HepG2 (cell line): ENCODE results near the gene KLK7. TPM values are rescaled to one million over a fixed set of nuclear protein-coding genes. Genes with fewer than 3 reads are reported as not detected.

Source experiments
- ATAC-seq: fragments of 200-7000 bp; cut with Tn5 transposase; 3 replicates; pipeline ENCODE4 v1.9.1; 2020; ENCODE audit warnings: mild to moderate bottlenecking, moderate library complexity
- BruUV-seq: library from RNA; stranded (reverse); fragments of 400-500 nt; replicated peaks from 2 replicates; lab custom pipeline; 2021; lab: Mats Ljungman, UMichigan
- CTCF ChIA-PET: fragments of 300-600 bp; formaldehyde crosslinking; extraction: SDS; loops from one replicate; lab custom pipeline; 2021; ENCODE audit warnings: low total read pairs, inconsistent platforms, low intra/inter-chr PET ratio; lab: Yijun Ruan, JAX
- POLR2A ChIA-PET: fragments of 350-600 bp; sonication (Branson Sonifier 250); formaldehyde crosslinking; loops from one replicate; lab custom pipeline; 2020; ENCODE audit warnings: antibody characterized with exemption, inconsistent platforms; lab: Yijun Ruan, JAX
- DNase-seq: peaks from one replicate; pipeline ENCODE4 v3.0.0-alpha.2; 2015; ENCODE audit warnings: low spot score
- FAIRE-seq: peaks from 3 replicates; lab custom pipeline; 2011; peaks lifted over from hg19 to GRCh38; lab: Jason Lieb, UNC
- H2AFZ ChIP-seq: one replicate; pipeline ENCODE4 v1.6.1; 2011; ENCODE audit warnings: low read length, inconsistent platforms
- H3K27ac ChIP-seq: fragments of 300-600 bp; 3 replicates; pipeline ENCODE4 v1.8.0; 2011; ENCODE audit warnings: mixed run types, mild to moderate bottlenecking, mixed read lengths, low read length, inconsistent platforms; ENCODE audit not compliant: insufficient read depth; ENCODE audit errors: extremely low read length
- H3K27me3 ChIP-seq, 2 experiments: fragments of 200-600 bp in 1 of 2; 2 replicates in 1 of 2; 3 replicates in 1 of 2; pipeline versions ENCODE4 v1.6.0 to v1.8.0; 2011; ENCODE audit warnings: low read length in 2 of 2, mild to moderate bottlenecking in 2 of 2, moderate library complexity in 2 of 2, inconsistent platforms in 1 of 2; ENCODE audit not compliant: insufficient read depth in 2 of 2, control insufficient read depth in 1 of 2
- H3K36me3 ChIP-seq, 2 experiments: fragments of 200-600 bp in 1 of 2; replicated peaks in 1 of 2; 2 replicates in 1 of 2; 3 replicates in 1 of 2; pipeline versions ENCODE4 v1.5.1 to v1.8.0; 2011; ENCODE audit warnings: low read length in 2 of 2, inconsistent platforms in 1 of 2; ENCODE audit not compliant: insufficient read depth in 2 of 2, control insufficient read depth in 1 of 2
- H3K4me1 ChIP-seq: 2 replicates; pipeline ENCODE4 v1.5.1; 2012; ENCODE audit warnings: low read length, inconsistent platforms; ENCODE audit not compliant: insufficient read depth
- H3K4me2 ChIP-seq: 2 replicates; pipeline ENCODE4 v1.6.0; 2011; ENCODE audit warnings: low read depth, low read length, inconsistent platforms
- H3K4me3 ChIP-seq, 3 experiments: fragments of 200-600 bp in 1 of 3; sonication (generic), shearing (Covaris generic) in 1 of 3; replicated peaks in 1 of 3; 2 replicates each; pipeline ENCODE4 v1.5.1; 2011 to 2016; ENCODE audit warnings: low read length in 3 of 3, inconsistent platforms in 2 of 3, low read depth in 2 of 3, mild to moderate bottlenecking in 2 of 3, control low read depth in 1 of 3, mixed read lengths in 1 of 3; ENCODE audit not compliant: insufficient read depth in 1 of 3
- H3K79me2 ChIP-seq: one replicate; pipeline ENCODE4 v1.6.1; 2011; ENCODE audit warnings: low read length, inconsistent platforms; ENCODE audit not compliant: insufficient read depth
- H3K9ac ChIP-seq: 2 replicates; pipeline ENCODE4 v1.6.0; 2011; ENCODE audit warnings: mild to moderate bottlenecking, low read depth, low read length, inconsistent platforms; ENCODE audit not compliant: insufficient read depth
- H3K9me3 ChIP-seq: 2 replicates; pipeline ENCODE4 v1.5.1; 2012; ENCODE audit warnings: mild to moderate bottlenecking, low read length
- H4K20me1 ChIP-seq: 2 replicates; pipeline ENCODE4 v1.6.0; 2011; ENCODE audit warnings: inconsistent platforms, mild to moderate bottlenecking, low read length, moderate library complexity; ENCODE audit not compliant: insufficient read depth
- CBX1 ChIP-seq: IDR thresholded peaks from one replicate; pipeline ENCODE4 v1.6.1; 2016; ENCODE audit warnings: antibody characterized with exemption, low read depth
- GPBP1L1 ChIP-seq: sonication (generic); formaldehyde crosslinking; IDR thresholded peaks from 2 replicates; pipeline ENCODE4 v1.5.0; 2020; ENCODE audit warnings: mild to moderate bottlenecking, missing genetic modification reagents
- HHEX ChIP-seq: IDR thresholded peaks from 2 replicates; pipeline ENCODE4 v1.6.1; 2016; ENCODE audit warnings: control low read depth
- HIVEP1 ChIP-seq: sonication (generic); formaldehyde crosslinking; IDR thresholded peaks from 2 replicates; pipeline ENCODE4 v1.4.0; 2020; ENCODE audit warnings: mild to moderate bottlenecking, missing genetic modification reagents
- KDM2A ChIP-seq: sonication (generic); formaldehyde crosslinking; IDR thresholded peaks from 2 replicates; pipeline ENCODE4 v1.4.0; 2020; ENCODE audit warnings: low read depth, missing genetic modification reagents, borderline replicate concordance
- NBN ChIP-seq: fragments of 450-650 bp; conservative IDR thresholded peaks from 2 replicates; pipeline ENCODE4 v1.6.1; 2017
- NR1H2 ChIP-seq: sonication (generic); formaldehyde crosslinking; IDR thresholded peaks from 2 replicates; pipeline ENCODE4 v1.8.1; 2022; ENCODE audit warnings: low read depth, missing genetic modification reagents, borderline replicate concordance
- SNAPC2 ChIP-seq: sonication (generic); formaldehyde crosslinking; IDR thresholded peaks from 2 replicates; pipeline ENCODE4 v1.8.1; 2022; ENCODE audit warnings: mild to moderate bottlenecking, missing genetic modification reagents
- SP4 ChIP-seq: sonication (generic); formaldehyde crosslinking; IDR thresholded peaks from 2 replicates; pipeline ENCODE4 v1.8.1; 2023; ENCODE audit warnings: mild to moderate bottlenecking, missing genetic modification reagents
- ZFAT ChIP-seq: sonication (generic); formaldehyde crosslinking; conservative IDR thresholded peaks from 2 replicates; pipeline ENCODE4 v1.8.1; 2023; ENCODE audit warnings: missing genetic modification reagents, inconsistent platforms
- ZMAT5 ChIP-seq: sonication (generic); formaldehyde crosslinking; IDR thresholded peaks from 2 replicates; pipeline ENCODE4 v1.5.0; 2020; ENCODE audit warnings: mild to moderate bottlenecking, low read depth, missing genetic modification reagents, borderline replicate concordance
- ZNF326 ChIP-seq: sonication (generic); formaldehyde crosslinking; IDR thresholded peaks from 2 replicates; pipeline ENCODE4 v1.4.0; 2020; ENCODE audit warnings: missing genetic modification reagents, borderline replicate concordance
- ZNF496 ChIP-seq: sonication (generic); formaldehyde crosslinking; IDR thresholded peaks from 2 replicates; pipeline ENCODE4 v1.8.1; 2023; ENCODE audit warnings: mild to moderate bottlenecking, moderate library complexity, missing genetic modification reagents; ENCODE audit not compliant: insufficient replicate concordance
- ZNF563 ChIP-seq: sonication (generic); formaldehyde crosslinking; IDR thresholded peaks from 2 replicates; pipeline ENCODE4 v1.8.0; 2022; ENCODE audit warnings: mild to moderate bottlenecking, moderate library complexity, missing genetic modification reagents
- ZNF782 ChIP-seq: sonication (generic); formaldehyde crosslinking; IDR thresholded peaks from 2 replicates; pipeline ENCODE4 v1.4.0; 2020; ENCODE audit warnings: missing genetic modification reagents, mild to moderate bottlenecking, borderline replicate concordance
- WGBS: methylation state at CpG from one replicate; pipeline ENCODE4 v1.1.6; 2017; ENCODE audit warnings: low lambda C conversion rate; 5-methylcytosine and 5-hydroxymethylcytosine counted together
- in situ Hi-C: cut with HindIII; loops from 2 replicates; pipeline ENCODE4 v1.10.0; 2017; ENCODE audit warnings: low pct_unique_long_range_greater_than_20kb; ENCODE audit not compliant: extremely low pct_ligation_motif_present
- intact Hi-C: fragments of 100-400 bp; cut with micrococcal nuclease; formaldehyde crosslinking; loops from one replicate; pipeline ENCODE4 v1.10.0; 2022; ENCODE audit not compliant: unreplicated experiment
- polyA plus RNA-seq, 8 experiments: library from polyadenylated mRNA; depleted of rRNA in 3 of 8; stranded (reverse) in 7 of 8; unstranded in 1 of 8; fragments of >200 nt; fragmentation: Illumina TruSeq in 4 of 8; extraction: Trizol in 4 of 8; gene quantifications; 2 replicates each; pipeline versions ENCODE4 v1.2.1 to v1.2.3, GENCODE V29; 2011 to 2016; ENCODE audit warnings: low read depth in 4 of 8, missing spikeins in 1 of 8, mixed read lengths in 1 of 8; ENCODE audit not compliant: insufficient read depth in 1 of 8
- total RNA-seq, 5 experiments: library from RNA; depleted of rRNA; stranded (reverse); fragments of >200 nt; fragmentation: Illumina TruSeq; extraction: Trizol; gene quantifications; 2 replicates each; pipeline ENCODE4 v1.2.3, GENCODE V29; 2016; ENCODE audit warnings: low read depth in 1 of 5
- TF ChIP-seq, protein P1 (sequence below), 2 experiments: sonication (generic) in 1 of 2; formaldehyde crosslinking in 1 of 2; IDR thresholded peaks; 2 replicates each; pipeline versions ENCODE4 v1.4.0 to v1.6.1; 2018 to 2020; ENCODE audit warnings: missing genetic modification reagents in 2 of 2, borderline replicate concordance in 1 of 2, low read depth in 1 of 2, mild to moderate bottlenecking in 1 of 2, missing biosample characterization in 1 of 2
- TF ChIP-seq, protein P2 (sequence below): sonication (generic); formaldehyde crosslinking; IDR thresholded peaks from 2 replicates; pipeline ENCODE4 v1.8.0; 2022; ENCODE audit warnings: missing genetic modification reagents, mild to moderate bottlenecking, borderline replicate concordance

The KLK7 gene
- total and polyA plus RNA-seq, 2 of the 13 experiments (the other 11 are each of a cell fraction or from before 2014, with no cell fraction given) = not detected

DNA sequence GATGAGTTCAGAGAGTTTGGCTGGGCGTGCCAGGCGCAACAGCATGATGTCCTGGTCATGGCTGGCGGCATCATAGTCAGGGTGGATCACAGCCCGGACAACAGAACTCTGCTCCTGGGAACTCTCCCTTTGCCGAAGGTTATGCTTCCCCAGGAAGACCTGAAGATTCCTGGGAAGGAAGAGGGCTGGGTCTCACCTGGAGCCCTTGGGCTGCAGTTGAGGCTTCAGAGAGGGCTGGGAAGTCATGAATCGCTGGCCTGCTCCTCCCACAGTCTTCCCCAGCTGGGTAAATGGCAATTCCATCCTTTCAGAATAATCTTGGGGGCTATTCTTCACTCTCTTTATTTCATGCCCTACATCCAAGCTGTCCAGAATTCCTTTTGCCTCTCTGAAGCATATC, 20.3 kb downstream of the KLK7 start (continued):
- no peak for TF ChIP-seq ZMAT5 (CRISPR knock-in tag)
- TF ChIP-seq ZNF782 (CRISPR knock-in tag) = no peak
- TF ChIP-seq HHEX = no peak
- TF ChIP-seq KDM2A (CRISPR knock-in tag) = no peak
- no peak for TF ChIP-seq CBX1
- no peak for TF ChIP-seq GPBP1L1 (CRISPR knock-in tag)
- no peak for TF ChIP-seq NR1H2

DNA sequence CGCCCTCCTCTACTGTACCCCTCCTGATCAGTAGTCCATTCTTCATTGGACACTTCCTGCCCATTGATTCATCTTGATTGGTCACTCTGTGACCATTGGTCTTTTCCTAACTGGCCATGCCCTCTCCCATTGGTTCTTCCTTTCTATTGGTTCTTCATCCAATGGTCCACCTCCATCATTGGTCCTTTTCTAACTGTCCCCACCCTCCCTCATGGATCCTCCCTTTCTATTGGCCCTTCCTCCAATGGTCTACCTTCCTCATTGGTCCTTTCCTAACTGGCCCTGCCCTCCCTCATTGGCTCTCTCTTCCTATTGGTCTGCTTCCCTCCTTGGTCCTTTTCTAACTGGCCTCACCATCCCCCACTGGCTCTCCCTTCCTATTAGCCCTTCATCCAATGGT, 21.5 kb downstream of the KLK7 start:
- Histone ChIP-seq H3K36me3 (no peaks in the 10 kb centered on the region), H3K4me2 (no peak overlapping the region), H3K4me1 (no peaks in the 10 kb centered on the region), H3K4me3 (no peak overlapping the region), H4K20me1 (no peaks in the 10 kb centered on the region), H3K27ac (no peak overlapping the region), H2AFZ (no peak overlapping the region), H3K9me3 (no peaks in the 10 kb centered on the region), H3K9ac (no peak overlapping the region), H3K27me3 (peaks cover 0 to 8% of the 10 kb centered on the region in 2 experiments; a peak in 3 of 5 replicates), H3K79me2 (no peaks in the 10 kb centered on the region)
- FAIRE-seq (no peak), ATAC-seq (no peak), DNase-seq (no peak)
- ChIA-PET POLR2A (no interaction called here), CTCF (no interaction called here)
- intact Hi-C loops = no loop called here
- 9% methylated on average over 1 of the region's 1 CpG for WGBS
- BruUV-seq = no TSS peak
- in situ Hi-C loops = no loop called here
- no peak for TF ChIP-seq SNAPC2 (CRISPR knock-in tag)
- TF ChIP-seq ZNF326 (CRISPR knock-in tag) = no peak
- TF ChIP-seq ZFAT = no peak
- TF ChIP-seq, protein P1, sequence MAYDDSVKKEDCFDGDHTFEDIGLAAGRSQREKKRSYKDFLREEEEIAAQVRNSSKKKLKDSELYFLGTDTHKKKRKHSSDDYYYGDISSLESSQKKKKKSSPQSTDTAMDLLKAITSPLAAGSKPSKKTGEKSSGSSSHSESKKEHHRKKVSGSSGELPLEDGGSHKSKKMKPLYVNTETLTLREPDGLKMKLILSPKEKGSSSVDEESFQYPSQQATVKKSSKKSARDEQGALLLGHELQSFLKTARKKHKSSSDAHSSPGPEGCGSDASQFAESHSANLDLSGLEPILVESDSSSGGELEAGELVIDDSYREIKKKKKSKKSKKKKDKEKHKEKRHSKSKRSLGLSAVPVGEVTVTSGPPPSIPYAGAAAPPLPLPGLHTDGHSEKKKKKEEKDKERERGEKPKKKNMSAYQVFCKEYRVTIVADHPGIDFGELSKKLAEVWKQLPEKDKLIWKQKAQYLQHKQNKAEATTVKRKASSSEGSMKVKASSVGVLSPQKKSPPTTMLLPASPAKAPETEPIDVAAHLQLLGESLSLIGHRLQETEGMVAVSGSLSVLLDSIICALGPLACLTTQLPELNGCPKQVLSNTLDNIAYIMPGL (CRISPR knock-in tag; IDR thresholded peaks at IDR 0.05; ENCODE audit: borderline replicate concordance in 1 of 2, low read depth in 1 of 2) = no peak
- TF ChIP-seq, protein P2, sequence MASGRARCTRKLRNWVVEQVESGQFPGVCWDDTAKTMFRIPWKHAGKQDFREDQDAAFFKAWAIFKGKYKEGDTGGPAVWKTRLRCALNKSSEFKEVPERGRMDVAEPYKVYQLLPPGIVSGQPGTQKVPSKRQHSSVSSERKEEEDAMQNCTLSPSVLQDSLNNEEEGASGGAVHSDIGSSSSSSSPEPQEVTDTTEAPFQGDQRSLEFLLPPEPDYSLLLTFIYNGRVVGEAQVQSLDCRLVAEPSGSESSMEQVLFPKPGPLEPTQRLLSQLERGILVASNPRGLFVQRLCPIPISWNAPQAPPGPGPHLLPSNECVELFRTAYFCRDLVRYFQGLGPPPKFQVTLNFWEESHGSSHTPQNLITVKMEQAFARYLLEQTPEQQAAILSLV = no peak
- TF ChIP-seq HIVEP1 (CRISPR knock-in tag) = no peak
- no peak for TF ChIP-seq SP4 (CRISPR knock-in tag)
- TF ChIP-seq ZNF496 = no peak
- TF ChIP-seq NBN = no peak
- no peak for TF ChIP-seq ZNF563
